GM23338 (cell line): ENCODE results near the gene CARD9.

Experiments
- CTCF ChIP-seq, 2 experiments: fragments of 200-600 bp in 1 of 2; sonication (generic) in 1 of 2; conservative IDR thresholded peaks; 2 replicates each; pipeline versions ENCODE4 v1.5.1 to v1.6.1; 2016 to 2017; ENCODE audit warnings: antibody characterized with exemption in 2 of 2, low read depth in 2 of 2, mild to moderate bottlenecking in 2 of 2, moderate library complexity in 1 of 2
- EZH2phosphoT487 ChIP-seq: fragments of 200-600 bp; sonication (generic); IDR thresholded peaks from one replicate; pipeline ENCODE4 v1.8.1; 2018; ENCODE audit warnings: antibody characterized with exemption; ENCODE audit not compliant: unreplicated experiment
- ZNF331 ChIP-seq: fragments of 250-450 bp; sonication (Bioruptor Pico); IDR thresholded peaks from 2 replicates; pipeline ENCODE4 v1.5.0; 2020; ENCODE audit warnings: low read depth, mild to moderate bottlenecking, moderate library complexity

DNA sequence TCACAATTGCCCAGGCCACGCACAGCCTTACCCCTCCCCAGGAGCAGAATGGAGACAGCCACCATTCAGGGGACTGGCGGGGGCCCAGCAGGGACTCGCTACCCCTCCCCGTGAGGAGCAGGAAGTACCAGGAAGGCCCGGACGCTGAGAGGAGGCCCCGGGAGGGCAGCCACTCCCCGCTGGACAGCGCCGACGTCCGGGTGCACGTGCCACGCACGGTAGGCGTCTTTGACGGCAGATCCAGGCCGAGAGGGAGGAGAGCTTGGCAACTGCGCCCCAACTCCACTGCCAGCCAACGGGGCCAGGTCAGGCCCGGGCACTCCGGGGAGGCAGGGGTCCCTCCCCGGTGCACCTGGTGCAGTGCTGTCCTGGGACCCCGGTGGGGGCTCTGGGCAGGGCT is 23.9 kb downstream of the CARD9 start:
- no peak for TF ChIP-seq CTCF (conservative IDR thresholded peaks at IDR 0.05; ENCODE audit: low read depth in 2 of 2)
- no peak for TF ChIP-seq EZH2phosphoT487
- no peak for TF ChIP-seq ZNF331 (CRISPR knock-in tag)
